GM04503 (cell line): Measurements from ENCODE around the gene RAMAC.
"Not testable (repeated sequence)": the region's sequence is repeated elsewhere in the genome, so short reads cannot be mapped to it uniquely, and the experiment has no call there.

ENCODE experiments used
- DNase-seq: peaks from one replicate; pipeline ENCODE4 v3.0.0-alpha.2; 2012; ENCODE audit warnings: low read depth

The RAMAC gene

GRCh38 chr15:83014205-83014653 is 28.2 kb downstream of the RAMAC start:
- DNase-seq, result no peak

- DNase-seq, result no peak
These were observed 29.4 kb downstream of the RAMAC start for GRCh38 chr15:83015361-83015760.

GRCh38 chr15:83016906-83017305 is 30.9 kb downstream of the RAMAC start:
- no peak for DNase-seq

DNA sequence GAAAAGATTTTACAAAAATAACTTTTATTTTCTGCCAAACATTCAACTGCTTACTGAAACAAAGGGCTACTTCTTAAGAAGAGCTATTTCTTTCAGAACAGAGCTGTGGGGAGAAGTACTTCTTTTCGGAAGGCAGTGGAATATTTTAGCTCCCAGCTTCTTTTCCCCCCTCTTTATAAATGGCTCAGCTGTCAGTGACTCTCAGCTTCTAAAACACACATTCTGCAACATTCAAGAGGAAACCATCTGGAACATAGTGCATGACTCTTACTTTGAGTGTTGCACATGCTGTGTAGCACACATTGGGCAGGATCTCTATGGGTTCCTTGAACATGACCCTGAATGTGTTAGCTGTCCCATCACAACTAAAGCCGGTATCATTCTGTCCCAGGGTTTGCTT is 32.4 kb downstream of the RAMAC start:
- DNase-seq, result no peak

- DNase-seq, result no peak
These were observed 44.0 kb downstream of the RAMAC start for GRCh38 chr15:83030021-83030420.

DNA sequence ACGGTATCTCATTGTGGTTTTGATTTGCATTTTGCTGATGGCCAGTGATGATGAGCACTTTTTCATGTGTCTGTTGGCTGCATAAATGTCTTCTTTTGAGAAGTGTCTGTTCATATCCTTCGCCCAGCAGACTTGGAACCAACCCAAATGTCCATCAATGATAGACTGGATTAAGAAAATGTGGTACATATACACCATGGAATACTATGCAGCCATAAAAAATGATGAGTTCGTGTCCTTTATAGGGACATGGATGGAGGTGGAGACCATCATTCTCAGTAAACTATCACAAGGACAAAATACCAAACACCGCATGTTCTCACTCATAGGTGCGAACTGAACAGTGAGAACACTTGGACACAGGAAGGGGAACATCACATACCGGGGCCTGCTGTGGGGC is 45.2 kb downstream of the RAMAC start:
- DNase-seq, result not testable (repeated sequence)

GRCh38 chr15:83036253-83036652 is 50.2 kb downstream of the RAMAC start:
- DNase-seq, result no peak

- DNase-seq, result no peak
These were observed 53.2 kb downstream of the RAMAC start for GRCh38 chr15:83039206-83039605.
